GM10248 (cell line): ENCODE results near the gene CD74.

Experiments used
- CTCF ChIA-PET: fragments of 300-600 bp; sonication (Branson Sonifier 250); formaldehyde crosslinking; extraction: SDS; loops from one replicate; lab custom pipeline; 2021; ENCODE audit warnings: antibody characterized with exemption; lab: Yijun Ruan, JAX
- POLR2A ChIA-PET: fragments of 350-650 bp; sonication (Branson Sonifier 250); formaldehyde crosslinking; extraction: SDS; loops from one replicate; lab custom pipeline; 2020; ENCODE audit warnings: antibody characterized with exemption; lab: Yijun Ruan, JAX
- DNase-seq: peaks from one replicate; pipeline ENCODE4 v3.0.0; 2012; ENCODE audit errors: extremely low spot score
- TF ChIP-seq, protein P1 (sequence below): IDR thresholded peaks from 2 replicates; pipeline ENCODE4 v1.5.1; 2012; ENCODE audit warnings: mild to moderate bottlenecking, low read depth; ENCODE audit errors: extremely low read depth, missing control alignments, control extremely low read depth

Gene CD74

DNA sequence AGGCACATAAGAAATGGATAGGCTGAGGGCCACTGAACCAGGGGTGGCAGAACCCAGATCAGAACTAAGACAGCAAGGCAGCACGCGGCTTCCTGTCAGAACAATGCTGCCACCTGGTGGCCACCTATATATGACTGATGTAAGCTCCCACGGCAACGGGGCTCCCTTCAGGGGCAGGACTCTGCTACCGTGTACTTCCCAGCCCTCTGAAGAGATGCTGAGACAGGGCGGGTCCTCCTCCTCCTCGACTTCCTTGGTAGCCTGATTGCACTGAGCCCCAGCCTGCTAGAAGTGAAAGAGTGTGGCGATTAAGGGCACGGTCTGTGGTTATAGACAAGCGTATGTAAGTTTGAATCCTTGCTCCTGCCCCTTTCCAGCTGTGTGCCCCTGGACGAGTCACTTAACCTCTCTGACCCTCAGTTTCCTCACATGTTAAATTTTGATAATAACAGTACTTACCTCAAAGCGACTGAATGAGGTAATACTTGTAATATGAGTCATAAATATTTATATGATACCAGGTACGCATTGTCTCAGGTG is 23.5 kb upstream of the CD74 start:
- CTCF ChIA-PET, result interaction anchor here (0.5 to 16.0 kb wide), 21 partner anchors 8 to 124 kb away, joined by 3 to 222 read pairs (median 4); partner anchors contain the start of gene CD74
- POLR2A ChIA-PET, result interaction anchor here (0.6 to 1.2 kb wide), 7 partner anchors 24 to 39 kb away, joined by 3 to 18 read pairs (median 6); partner anchors contain the start of gene CD74
- TF ChIP-seq, protein P1, sequence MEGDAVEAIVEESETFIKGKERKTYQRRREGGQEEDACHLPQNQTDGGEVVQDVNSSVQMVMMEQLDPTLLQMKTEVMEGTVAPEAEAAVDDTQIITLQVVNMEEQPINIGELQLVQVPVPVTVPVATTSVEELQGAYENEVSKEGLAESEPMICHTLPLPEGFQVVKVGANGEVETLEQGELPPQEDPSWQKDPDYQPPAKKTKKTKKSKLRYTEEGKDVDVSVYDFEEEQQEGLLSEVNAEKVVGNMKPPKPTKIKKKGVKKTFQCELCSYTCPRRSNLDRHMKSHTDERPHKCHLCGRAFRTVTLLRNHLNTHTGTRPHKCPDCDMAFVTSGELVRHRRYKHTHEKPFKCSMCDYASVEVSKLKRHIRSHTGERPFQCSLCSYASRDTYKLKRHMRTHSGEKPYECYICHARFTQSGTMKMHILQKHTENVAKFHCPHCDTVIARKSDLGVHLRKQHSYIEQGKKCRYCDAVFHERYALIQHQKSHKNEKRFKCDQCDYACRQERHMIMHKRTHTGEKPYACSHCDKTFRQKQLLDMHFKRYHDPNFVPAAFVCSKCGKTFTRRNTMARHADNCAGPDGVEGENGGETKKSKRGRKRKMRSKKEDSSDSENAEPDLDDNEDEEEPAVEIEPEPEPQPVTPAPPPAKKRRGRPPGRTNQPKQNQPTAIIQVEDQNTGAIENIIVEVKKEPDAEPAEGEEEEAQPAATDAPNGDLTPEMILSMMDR, result peak; percentile 79
- peak; percentile 89 for DNase-seq

DNA sequence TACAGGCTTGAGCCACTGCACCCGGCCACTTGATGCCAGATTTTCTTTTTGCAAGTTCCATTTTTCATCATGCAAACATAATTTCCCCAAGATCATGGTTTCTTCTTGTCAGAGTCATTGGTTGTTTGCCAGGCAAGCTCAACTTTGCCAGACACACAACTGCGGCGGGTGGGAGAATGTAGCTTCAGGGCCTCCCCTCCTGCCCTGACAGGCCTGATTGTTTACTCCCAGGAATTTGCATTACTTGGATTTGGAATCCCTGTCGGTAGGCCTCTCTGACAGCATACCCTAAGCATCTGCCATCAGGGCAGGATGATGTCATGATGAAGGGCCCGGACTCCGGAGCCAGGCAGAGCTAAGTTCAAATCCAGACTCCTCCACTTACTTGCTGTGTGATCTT is 21.8 kb upstream of the CD74 start:
- no peak for DNase-seq
- POLR2A ChIA-PET, result interaction anchor here (2.2 kb wide), 1 partner anchor 23 kb away, joined by 5 read pairs; no protein-coding TSS in a partner anchor
- TF ChIP-seq, protein P1, result no peak
- CTCF ChIA-PET, result interaction anchor here (1.6 to 16.0 kb wide), 4 partner anchors 15 to 33 kb away, joined by 4 to 222 read pairs (median 13); partner anchors contain the start of gene RPS14

DNA sequence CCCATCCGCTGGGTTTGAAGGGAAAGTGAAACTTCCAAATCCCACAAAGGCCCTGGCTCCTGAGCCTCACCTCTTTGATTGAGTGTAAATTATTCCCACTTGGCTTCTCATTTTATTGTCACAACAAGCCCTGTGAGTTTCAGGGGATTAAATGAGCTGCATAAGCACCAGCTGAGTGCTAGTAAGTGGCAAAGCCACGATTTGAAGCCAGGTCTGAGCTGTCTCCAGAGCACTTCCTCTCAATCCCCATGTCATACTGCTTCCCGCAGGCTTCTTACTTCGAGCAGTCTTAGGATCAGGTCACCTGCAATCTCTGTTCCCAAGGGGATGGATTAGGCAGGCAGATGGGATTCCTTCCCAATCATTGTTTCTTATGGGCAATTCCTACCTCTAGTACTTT is 18.9 kb upstream of the CD74 start:
- POLR2A ChIA-PET, result no interaction called here
- DNase-seq, result no peak
- CTCF ChIA-PET, result interaction anchor here (1.0 to 16.0 kb wide), 4 partner anchors 13 to 31 kb away, joined by 3 to 222 read pairs (median 6); partner anchors contain the start of gene CD74
- TF ChIP-seq, protein P1, result no peak

DNA sequence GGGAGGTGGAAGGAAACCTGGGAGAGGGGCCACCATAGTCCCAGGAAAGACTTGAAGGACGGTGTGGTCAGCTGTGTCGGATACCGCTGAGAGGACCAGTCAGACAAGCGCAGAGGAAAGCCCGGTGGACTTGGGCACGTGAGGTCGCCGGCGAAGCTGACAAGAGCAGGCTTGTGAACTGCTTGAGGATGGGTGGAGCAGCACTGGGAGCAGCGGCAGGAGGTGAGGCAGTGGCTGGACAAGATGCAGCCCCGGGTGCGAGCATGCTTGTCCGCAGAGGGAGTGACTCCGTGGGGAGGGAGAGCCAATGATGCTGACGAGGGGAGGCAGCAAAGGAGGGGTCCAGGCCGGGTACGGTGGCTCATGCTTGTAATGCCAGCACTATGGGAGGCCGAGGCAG is 18.3 kb upstream of the CD74 start:
- no peak for DNase-seq
- TF ChIP-seq, protein P1, result no peak
- CTCF ChIA-PET, result interaction anchor here (1.0 to 16.0 kb wide), 4 partner anchors 14 to 30 kb away, joined by 3 to 222 read pairs (median 6); partner anchors contain the start of gene CD74
- POLR2A ChIA-PET, result no interaction called here

DNA sequence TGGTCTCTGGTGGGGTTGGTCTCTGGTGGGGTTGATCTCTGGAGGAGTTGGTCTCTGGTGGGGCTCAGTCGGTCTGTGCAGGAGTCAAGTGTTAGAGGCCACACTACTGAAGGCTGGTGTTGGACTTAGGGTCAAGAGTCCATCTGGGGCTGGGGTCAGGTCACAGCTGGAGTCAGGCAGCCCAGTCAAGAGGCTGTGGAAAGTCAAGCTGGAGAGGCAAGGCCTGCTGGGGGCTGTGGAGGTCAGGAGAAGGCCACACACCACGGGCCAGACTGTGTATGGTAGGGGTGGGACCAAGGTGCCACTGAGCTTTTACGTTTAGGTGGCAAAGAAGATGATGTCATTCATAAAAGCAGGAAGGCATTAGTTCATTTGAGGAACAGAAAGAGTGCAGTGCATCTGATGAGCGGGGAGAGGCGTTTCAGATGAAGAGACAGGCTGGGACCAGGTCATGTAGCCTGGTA is 16.7 kb upstream of the CD74 start:
- peak; percentile 75 for DNase-seq
- ChIA-PET POLR2A (interaction anchor here (1.5 to 1.7 kb wide), 2 partner anchors 19 to 23 kb away, joined by 4 to 9 read pairs; no protein-coding TSS in a partner anchor), CTCF (interaction anchor here (1.4 to 16.0 kb wide), 3 partner anchors 9 to 28 kb away, joined by 3 to 222 read pairs (median 4); no protein-coding TSS in a partner anchor)
- TF ChIP-seq, protein P1, result no peak

DNA sequence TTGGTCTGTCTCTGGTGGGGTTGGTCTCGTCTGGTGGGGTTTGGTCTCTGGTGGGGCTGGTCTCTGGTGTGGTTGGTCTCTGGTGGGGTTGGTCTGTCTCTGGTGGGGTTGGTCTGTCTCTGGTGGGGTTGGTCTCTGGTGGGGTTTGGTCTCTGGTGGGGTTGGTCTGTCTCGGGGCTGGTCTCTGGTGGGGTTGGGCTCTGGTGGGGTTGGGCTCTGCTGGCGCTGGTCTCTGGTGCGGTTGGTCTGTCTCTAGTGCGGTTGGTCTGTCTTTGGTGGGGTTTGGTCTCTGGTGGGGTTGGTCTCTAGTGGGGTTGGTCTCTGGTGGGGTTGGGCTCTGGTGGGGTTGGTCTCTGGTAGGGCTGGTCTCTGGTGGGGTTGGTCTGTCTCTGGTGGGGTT is 16.3 kb upstream of the CD74 start:
- POLR2A ChIA-PET, result interaction anchor here (1.5 to 1.7 kb wide), 2 partner anchors 18 to 22 kb away, joined by 4 to 9 read pairs; no protein-coding TSS in a partner anchor
- TF ChIP-seq, protein P1, result no peak
- DNase-seq, result no peak
- CTCF ChIA-PET, result interaction anchor here (1.0 to 16.0 kb wide), 4 partner anchors 10 to 28 kb away, joined by 4 to 222 read pairs (median 5); partner anchors contain the start of gene CD74
